H1 (cell line): ENCODE results near the gene CCDC116. TPM values are rescaled to one million over a fixed set of nuclear protein-coding genes. Genes with fewer than 3 reads are reported as not detected.

ENCODE experiments used
- CTCF ChIA-PET: fragments of 300-600 bp; sonication (Branson Sonifier 250); formaldehyde crosslinking; loops from one replicate; lab custom pipeline; 2021; ENCODE audit not compliant: partially characterized antibody; lab: Charles Lee
- POLR2A ChIA-PET: fragments of 300-600 bp; sonication (Branson Sonifier 250); formaldehyde crosslinking; loops from one replicate; lab custom pipeline; 2021; ENCODE audit warnings: inconsistent platforms; ENCODE audit not compliant: partially characterized antibody; lab: Charles Lee
- DNase-seq, 2 experiments: peaks; one replicate each; pipeline versions ENCODE4 v3.0.0 to v3.0.0-alpha.2; 2010 to 2022; ENCODE audit warnings: low spot score in 2 of 2, low read depth in 1 of 2, mixed read lengths in 1 of 2
- FAIRE-seq: peaks from 2 replicates; lab custom pipeline; 2011; peaks lifted over from hg19 to GRCh38; lab: Jason Lieb, UNC
- H2AFZ ChIP-seq: 2 replicates; pipeline ENCODE4 v1.8.1; 2012; ENCODE audit warnings: low read length, inconsistent platforms
- H2AK5ac ChIP-seq: 2 replicates; pipeline ENCODE4 v1.6.1; 2013; ENCODE audit warnings: low read depth, low read length
- H2BK120ac ChIP-seq: replicated peaks from 2 replicates; pipeline ENCODE3; 2013; ENCODE audit warnings: low read depth, low read length, inconsistent platforms
- H2BK12ac ChIP-seq: 2 replicates; pipeline ENCODE4 v1.6.1; 2013; ENCODE audit warnings: low read depth, low read length
- H2BK15ac ChIP-seq: 2 replicates; pipeline ENCODE4 v1.6.1; 2013; ENCODE audit warnings: low read length
- H2BK20ac ChIP-seq: 2 replicates; pipeline ENCODE4 v1.6.1; 2013; ENCODE audit warnings: low read length
- H2BK5ac ChIP-seq: 2 replicates; pipeline ENCODE4 v1.6.1; 2013; ENCODE audit warnings: low read depth, low read length
- H3K14ac ChIP-seq: 2 replicates; pipeline ENCODE4 v1.6.1; 2013; ENCODE audit warnings: inconsistent platforms; ENCODE audit not compliant: insufficient read length
- H3K18ac ChIP-seq: 2 replicates; pipeline ENCODE4 v1.6.1; 2013; ENCODE audit warnings: low read length; ENCODE audit errors: extremely low read depth
- H3K23ac ChIP-seq: 2 replicates; pipeline ENCODE4 v1.6.1; 2013; ENCODE audit warnings: inconsistent platforms; ENCODE audit not compliant: insufficient read length
- H3K23me2 ChIP-seq: 2 replicates; pipeline ENCODE4 v1.6.1; 2013; ENCODE audit warnings: low read depth, low read length
- H3K27ac ChIP-seq: 2 replicates; pipeline ENCODE4 v1.6.1; 2011; ENCODE audit warnings: low read depth, low read length, inconsistent platforms
- H3K27me3 ChIP-seq, 4 experiments: replicated peaks in 1 of 4; 1 replicate in 1 of 4; 2 replicates in 3 of 4; pipeline versions ENCODE4 v1.6.1 to v1.8.1; 2011 to 2013; ENCODE audit warnings: low read length in 3 of 4, mild to moderate bottlenecking in 3 of 4, inconsistent platforms in 2 of 4, mixed read lengths in 2 of 4, moderate library complexity in 1 of 4; ENCODE audit not compliant: control insufficient read depth in 3 of 4, insufficient read depth in 3 of 4; ENCODE audit errors: extremely low read depth in 1 of 4
- H3K36me3 ChIP-seq, 4 experiments: 2 replicates each; pipeline versions ENCODE4 v1.6.1 to v1.8.1; 2011 to 2013; ENCODE audit warnings: mild to moderate bottlenecking in 4 of 4, low read length in 3 of 4, moderate library complexity in 2 of 4, control low read depth in 1 of 4, inconsistent platforms in 1 of 4; ENCODE audit not compliant: insufficient read depth in 4 of 4, control insufficient read depth in 2 of 4
- H3K4ac ChIP-seq: replicated peaks from 2 replicates; pipeline ENCODE3; 2013; ENCODE audit warnings: low read length, low read depth, mixed read lengths, inconsistent platforms; ENCODE audit not compliant: insufficient read length
- H3K4me1 ChIP-seq, 4 experiments: replicated peaks in 1 of 4; 1 replicate in 1 of 4; 2 replicates in 3 of 4; pipeline versions ENCODE4 v1.6.1 to v1.8.1; 2011 to 2013; ENCODE audit warnings: low read length in 3 of 4, inconsistent platforms in 2 of 4, mixed read lengths in 1 of 4; ENCODE audit not compliant: insufficient read depth in 4 of 4, control insufficient read depth in 3 of 4
- H3K4me2 ChIP-seq, 2 experiments: 2 replicates each; pipeline versions ENCODE4 v1.6.1 to v1.8.1; 2011 to 2013; ENCODE audit warnings: low read depth in 2 of 2, low read length in 2 of 2, control low read depth in 1 of 2, inconsistent platforms in 1 of 2, mild to moderate bottlenecking in 1 of 2; ENCODE audit not compliant: insufficient read depth in 1 of 2
- H3K4me3 ChIP-seq, 4 experiments: fragments of 200-600, 300-600 bp in 1 of 4; sonication (generic), shearing (Covaris generic), sonication (Bioruptor Twin) in 1 of 4; 2 replicates each; pipeline versions ENCODE4 v1.5.1 to v1.8.1; 2011 to 2016; ENCODE audit warnings: low read length in 4 of 4, low read depth in 3 of 4, control low read depth in 2 of 4, inconsistent platforms in 2 of 4, mild to moderate bottlenecking in 2 of 4, mixed read lengths in 1 of 4, moderate library complexity in 1 of 4; ENCODE audit not compliant: insufficient read depth in 2 of 4; ENCODE audit errors: extremely low read depth in 1 of 4
- H3K56ac ChIP-seq: replicated peaks from 2 replicates; pipeline ENCODE3; 2013; ENCODE audit warnings: low read depth, mild to moderate bottlenecking, mixed read lengths, low read length, inconsistent platforms; ENCODE audit not compliant: insufficient read length
- H3K79me1 ChIP-seq: 2 replicates; pipeline ENCODE4 v1.6.1; 2013; ENCODE audit warnings: low read depth, low read length, control low read depth
- H3K79me2 ChIP-seq, 2 experiments: 2 replicates each; pipeline versions ENCODE4 v1.6.1 to v1.8.1; 2012 to 2013; ENCODE audit warnings: low read length in 2 of 2, mild to moderate bottlenecking in 2 of 2, inconsistent platforms in 1 of 2; ENCODE audit not compliant: insufficient read depth in 2 of 2, control insufficient read depth in 1 of 2
- H3K9ac ChIP-seq, 4 experiments: replicated peaks in 1 of 4; 1 replicate in 1 of 4; 2 replicates in 3 of 4; pipeline versions ENCODE4 v1.6.1 to v1.8.1; 2011 to 2013; ENCODE audit warnings: low read depth in 3 of 4, low read length in 3 of 4, control low read depth in 2 of 4, mild to moderate bottlenecking in 2 of 4, moderate library complexity in 2 of 4, inconsistent platforms in 1 of 4; ENCODE audit errors: extremely low read depth in 1 of 4
- H3K9me3 ChIP-seq, 2 experiments: 2 replicates each; pipeline versions ENCODE4 v1.6.1 to v1.8.1; 2012 to 2013; ENCODE audit warnings: mild to moderate bottlenecking in 2 of 2, moderate library complexity in 2 of 2, control low read depth in 1 of 2, inconsistent platforms in 1 of 2, low read depth in 1 of 2, low read length in 1 of 2, mixed read lengths in 1 of 2; ENCODE audit not compliant: insufficient read depth in 2 of 2
- H4K20me1 ChIP-seq, 2 experiments: replicated peaks in 1 of 2; 2 replicates each; pipeline versions ENCODE3 to v1.8.1; 2011 to 2013; ENCODE audit warnings: inconsistent platforms in 2 of 2, low read length in 2 of 2, mild to moderate bottlenecking in 1 of 2; ENCODE audit not compliant: insufficient read depth in 2 of 2, control insufficient read depth in 1 of 2
- H4K5ac ChIP-seq: 2 replicates; pipeline ENCODE4 v1.6.1; 2013; ENCODE audit warnings: low read length, low read depth, mixed read lengths, inconsistent platforms; ENCODE audit not compliant: insufficient read length
- H4K8ac ChIP-seq: 2 replicates; pipeline ENCODE4 v1.8.0; 2013; ENCODE audit warnings: mild to moderate bottlenecking, moderate library complexity, low read length, inconsistent platforms; ENCODE audit not compliant: insufficient read depth; ENCODE audit errors: extremely low read depth
- H4K91ac ChIP-seq: replicated peaks from 2 replicates; pipeline ENCODE3; 2013; ENCODE audit warnings: low read length, mixed read lengths, inconsistent platforms; ENCODE audit not compliant: insufficient read length
- BACH1 ChIP-seq: IDR thresholded peaks from 2 replicates; pipeline ENCODE4 v1.6.1; 2012; ENCODE audit warnings: low read length, improper control_type of control experiment
- EP300 ChIP-seq, 2 experiments: IDR thresholded peaks; 1 replicate in 1 of 2; 2 replicates in 1 of 2; pipeline ENCODE4 v1.6.1; 2011 to 2012; ENCODE audit warnings: low read depth in 2 of 2, low read length in 2 of 2, mild to moderate bottlenecking in 2 of 2, borderline replicate concordance in 1 of 2, inconsistent platforms in 1 of 2, moderate library complexity in 1 of 2
- GTF2F1 ChIP-seq: IDR thresholded peaks from 2 replicates; pipeline ENCODE4 v1.6.1; 2012; ENCODE audit warnings: low read depth, low read length, improper control_type of control experiment, borderline replicate concordance
- HDAC6 ChIP-seq: IDR thresholded peaks from one replicate; pipeline ENCODE4 v1.7.1; 2012; ENCODE audit warnings: low read depth, mild to moderate bottlenecking, inconsistent platforms, low read length, moderate library complexity
- JUN ChIP-seq: IDR thresholded peaks from 2 replicates; pipeline ENCODE4 v1.6.1; 2011; ENCODE audit warnings: low read depth, mild to moderate bottlenecking, improper control_type of control experiment, low read length
- JUND ChIP-seq: IDR thresholded peaks from 2 replicates; pipeline ENCODE4 v1.6.1; 2011; ENCODE audit warnings: mild to moderate bottlenecking, improper control_type of control experiment, low read length
- KDM5A ChIP-seq: fragments of 200-600 bp; IDR thresholded peaks from 2 replicates; pipeline ENCODE4 v1.7.1; 2012; ENCODE audit warnings: mild to moderate bottlenecking, low read length, inconsistent platforms, mixed read lengths
- WGBS, 2 experiments: shearing (Covaris generic) in 1 of 2; methylation state at CpG; one replicate each; pipeline versions ENCODE4 v1.1.6 to v1.1.7; 2013 to 2015; ENCODE audit warnings: low lambda C conversion rate in 2 of 2, mixed read lengths in 2 of 2, inconsistent platforms in 1 of 2, low coverage in 1 of 2, missing lambda C conversion rate in 1 of 2; ENCODE audit not compliant: insufficient replicate concordance in 2 of 2, insufficient coverage in 1 of 2, insufficient read length in 1 of 2; ENCODE audit errors: extremely low coverage in 1 of 2, missing lambda C conversion rate in 1 of 2; 5-methylcytosine and 5-hydroxymethylcytosine counted together
- polyA plus RNA-seq, 7 experiments: library from polyadenylated mRNA; depleted of rRNA in 3 of 7; stranded (reverse) in 5 of 7; unstranded in 2 of 7; fragments of >200 nt in 5 of 7; fragments of 200-250 nt in 2 of 7; gene quantifications; 1 replicate in 5 of 7; 2 replicates in 1 of 7; 4 replicates in 1 of 7; pipeline versions ENCODE4 v1.2.1 to v1.2.3, GENCODE V29; 2011 to 2013; ENCODE audit warnings: missing spikeins in 2 of 7, mixed read lengths in 2 of 7
- total RNA-seq: library from RNA; stranded (reverse); fragmentation: NEBNext Ultra II Directional; extraction: Animal tissue kit (Norgen Biotek cat#: 25700); gene quantifications from 2 replicates; pipeline ENCODE4 v1.2.1, GENCODE V29; 2021

The CCDC116 gene
- total and polyA plus RNA-seq, 2 of the 8 experiments (the other 6 are each of a cell fraction or from before 2014, with no cell fraction given), result 0.08 TPM; not detected in 1

DNA sequence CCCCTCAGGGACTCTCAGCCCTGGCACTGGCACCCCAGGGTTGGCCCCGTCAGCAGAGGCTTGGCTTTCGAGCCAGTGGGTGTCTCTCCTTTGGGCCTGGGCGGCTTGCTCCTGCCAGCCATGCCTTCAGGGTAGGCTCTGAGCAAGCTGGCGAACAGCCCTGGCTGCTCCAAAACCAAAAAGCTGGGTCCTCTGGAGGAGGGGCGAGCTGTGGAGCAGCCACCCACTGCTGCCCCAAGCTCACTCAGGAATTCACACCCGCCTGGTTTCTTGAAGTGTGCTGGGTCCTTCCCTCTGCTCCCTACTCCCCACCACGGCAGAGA, 9.0 kb upstream of the CCDC116 start:
- Histone ChIP-seq H2BK20ac (no peak overlapping the region), H3K18ac (no peak overlapping the region), H2AK5ac (no peak overlapping the region), H3K9ac (no peak overlapping the region), H3K23me2 (no peaks in the 10 kb centered on the region), H3K79me1 (peaks cover 18% of the 10 kb centered on the region), H2BK15ac (no peak overlapping the region), H4K91ac (no peak overlapping the region), H3K4me1 (no peaks in the 10 kb centered on the region; a peak in 4 of 7 replicates), H3K56ac (no peak overlapping the region), H3K4me3 (no peak overlapping the region), H3K9me3 (no peaks in the 10 kb centered on the region), H3K79me2 (peaks cover 0 to 23% of the 10 kb centered on the region in 2 experiments; a peak in 1 of 4 replicates), H3K14ac (no peak overlapping the region), H3K27ac (no peak overlapping the region), H2BK120ac (no peak overlapping the region), H4K8ac (no peak overlapping the region), H3K4ac (no peak overlapping the region), H2BK5ac (no peak overlapping the region), H3K4me2 (no peak overlapping the region), H4K20me1 (peaks cover 34 to 46% of the 10 kb centered on the region in 2 experiments), H3K27me3 (no peaks in the 10 kb centered on the region), H3K36me3 (peaks cover 0 to 15% (median 3%) of the 10 kb centered on the region in 4 experiments; a peak in 4 of 8 replicates), H2BK12ac (no peak overlapping the region), H3K23ac (no peak overlapping the region), H4K5ac (no peak overlapping the region), H2AFZ (no peak overlapping the region)
- no peak for TF ChIP-seq HDAC6
- TF ChIP-seq BACH1, result no peak
- no peak for TF ChIP-seq GTF2F1
- no peak for TF ChIP-seq JUN
- TF ChIP-seq KDM5A, result no peak
- no peak for TF ChIP-seq EP300 (IDR thresholded peaks at IDR 0.05; ENCODE audit: borderline replicate concordance in 1 of 2, low read depth in 2 of 2, low read length in 2 of 2)
- TF ChIP-seq JUND, result no peak
- WGBS, 2 experiments, result 86% methylated on average over 6 of the region's 7 CpGs; no CpG with 5 or more reads in 1 of the 2 experiments
- DNase-seq (no peak), FAIRE-seq (no peak)
- CTCF ChIA-PET, result interaction anchor here (0.5 to 24.1 kb wide), 13 partner anchors 9 to 336 kb away, joined by 3 to 499 read pairs (median 9); partner anchors contain the start of genes CCDC116 and SDF2L1
- POLR2A ChIA-PET, result interaction anchor here (1.5 to 2.1 kb wide), 3 partner anchors 13 to 57 kb away, joined by 3 to 5 read pairs (median 4); no protein-coding TSS in a partner anchor
